AML-193 (cell line): Measurements from ENCODE around the gene C9orf85.
A peak's percentile ranks its signal among the peaks of the same experiment; 100 is the strongest.
"Not testable (repeated sequence)": the region's sequence is repeated elsewhere in the genome, so short reads cannot be mapped to it uniquely, and the experiment has no call there.

ENCODE experiments used
- DNase-seq, 2 experiments: peaks; one replicate each; lab custom pipeline; 2025; lab: John Stamatoyannopoulos, UW

Gene C9orf85, protein sequence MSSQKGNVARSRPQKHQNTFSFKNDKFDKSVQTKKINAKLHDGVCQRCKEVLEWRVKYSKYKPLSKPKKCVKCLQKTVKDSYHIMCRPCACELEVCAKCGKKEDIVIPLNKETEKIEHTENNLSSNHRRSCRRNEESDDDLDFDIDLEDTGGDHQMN

GRCh38 chr9:71911061-71911907, at the start of gene C9orf85, which contains the start of gene ABHD17B:
Gene C9orf85 (plus strand): TSS chr9:71911639. CDS start chr9:71911735, 96 bp downstream.
Gene ABHD17B (minus strand): TSS chr9:71911193. CDS start chr9:71875080, 36,113 bp downstream.
- peak; percentile 98 to 99 for DNase-seq

DNA sequence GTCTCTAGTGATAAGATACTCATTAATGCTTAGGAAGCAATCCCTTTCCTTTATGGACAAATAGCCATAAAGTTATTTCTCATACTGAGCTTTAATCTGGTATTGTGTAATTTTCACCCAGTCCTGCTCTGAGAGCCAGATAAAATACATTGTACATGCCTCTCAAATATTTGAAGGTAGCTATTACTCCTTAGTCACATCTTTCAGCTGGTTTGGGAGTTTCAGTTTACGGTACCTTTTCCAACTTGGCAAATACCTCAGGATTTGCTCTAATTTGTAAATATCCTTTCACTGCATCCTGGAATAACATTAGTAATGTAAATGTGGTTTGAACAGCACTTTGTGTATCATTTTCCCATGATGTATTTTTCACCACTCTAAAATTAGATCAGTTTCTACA, 47.8 kb upstream of the C9orf85 start:
- no peak for DNase-seq

- DNase-seq = no peak
Measured at GRCh38 chr9:71875345-71875744, 36.1 kb upstream of the C9orf85 start.

DNA sequence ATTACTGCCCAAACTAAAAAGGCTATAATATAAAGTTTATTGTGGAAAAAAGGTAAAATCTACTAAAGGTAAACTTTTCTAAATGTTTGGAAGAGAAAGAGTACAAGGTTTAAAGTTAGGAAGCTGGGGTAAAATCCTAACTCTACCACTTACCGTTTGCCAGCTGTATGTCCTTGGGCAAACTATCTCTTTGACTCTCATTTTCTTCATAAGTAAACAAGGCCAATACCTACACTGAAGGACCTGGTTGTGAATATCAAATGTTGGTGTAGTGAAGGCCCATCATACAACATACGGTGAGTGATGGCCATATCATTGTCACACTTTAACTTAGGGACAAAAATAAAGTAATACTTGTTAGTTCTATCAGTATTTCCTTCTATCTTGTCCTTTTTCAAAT, 35.3 kb upstream of the C9orf85 start:
- DNase-seq = no peak

DNA sequence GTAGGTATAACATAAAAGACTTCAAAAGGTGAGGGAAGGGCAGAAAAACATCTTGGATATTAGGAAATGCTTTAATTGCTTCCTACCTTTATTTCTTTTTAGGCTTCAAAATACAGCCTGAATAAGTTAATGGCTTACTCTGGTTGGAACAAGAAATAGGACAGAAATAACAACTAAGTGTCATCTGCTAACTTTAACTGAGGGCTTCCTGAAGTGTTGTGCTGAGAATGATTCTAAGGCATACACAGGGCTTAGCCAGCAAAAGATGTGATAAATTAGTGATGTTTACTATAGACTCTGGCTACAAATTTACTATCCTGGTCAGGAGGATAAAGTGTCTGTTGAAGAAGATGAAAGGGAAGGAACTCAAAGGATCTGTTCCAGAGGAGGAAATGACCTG, 34.6 kb upstream of the C9orf85 start:
- no peak for DNase-seq

DNA sequence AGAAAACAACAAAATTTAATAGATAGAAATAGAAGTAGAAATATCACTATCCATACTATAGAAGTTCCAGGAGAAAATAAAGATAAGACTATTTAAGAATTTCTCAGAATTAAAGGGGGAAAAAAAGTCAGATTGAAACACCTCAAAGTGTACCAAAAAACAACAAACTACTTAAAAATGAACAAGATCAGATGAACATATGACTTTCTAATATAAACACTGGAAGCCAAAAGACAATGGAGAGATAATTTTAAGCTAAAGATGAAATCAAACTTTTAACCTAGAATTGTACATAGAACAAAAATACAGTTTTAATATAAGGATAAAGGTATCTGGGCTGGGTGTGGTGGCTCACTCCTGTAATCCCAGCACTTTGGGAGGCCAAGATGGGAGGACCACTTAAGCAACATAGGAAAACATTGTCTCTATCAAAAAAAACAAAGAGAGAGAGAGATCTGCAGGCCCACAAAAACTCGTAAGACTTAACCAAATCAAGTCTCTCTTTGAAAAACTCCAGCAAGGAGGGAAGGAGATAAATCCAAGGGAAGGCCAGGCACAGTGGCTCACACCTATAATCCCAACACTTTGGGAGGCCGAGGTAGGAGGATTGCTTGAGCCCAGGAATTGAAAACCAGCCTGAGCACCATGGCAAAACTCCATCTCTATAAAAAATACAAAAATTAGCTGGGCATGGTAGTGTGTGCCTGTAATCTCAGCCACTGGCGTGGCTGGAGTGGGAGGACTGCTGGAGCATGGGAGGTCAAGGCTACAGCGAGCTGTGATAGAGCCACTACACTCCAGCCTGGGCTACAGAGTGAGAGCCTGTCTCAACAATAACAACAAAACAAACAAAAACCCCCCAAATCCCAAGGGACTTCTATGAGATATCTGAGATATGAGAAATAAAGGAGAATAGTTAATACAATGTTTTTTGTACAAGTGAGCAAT, 32.8 kb upstream of the C9orf85 start:
- DNase-seq = no peak

DNA sequence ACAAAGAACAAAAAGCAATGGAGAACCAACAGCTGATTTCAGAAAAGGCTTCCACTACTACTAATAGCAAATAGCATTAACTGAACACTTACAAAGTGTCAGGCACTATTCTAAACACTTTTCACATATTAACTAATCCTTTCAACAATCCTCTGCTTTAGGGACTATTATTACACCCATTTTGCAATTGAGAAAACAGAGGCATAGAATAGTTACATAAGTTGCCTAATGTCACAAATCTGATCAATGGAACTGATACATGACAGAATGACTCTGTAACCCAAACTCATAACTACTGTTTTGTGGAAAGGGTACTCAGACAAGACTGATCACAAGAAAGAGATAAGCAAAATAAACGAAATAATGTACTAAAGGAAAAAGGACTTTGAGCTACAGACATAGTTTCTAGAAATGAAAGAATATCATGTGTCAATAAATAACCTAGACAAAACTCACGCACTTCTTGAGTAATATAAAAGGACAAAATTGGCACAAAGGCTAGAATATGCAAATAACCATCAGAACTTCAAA, 31.7 kb upstream of the C9orf85 start:
- no peak for DNase-seq

- DNase-seq = no peak
Measured at GRCh38 chr9:71884005-71884404, 27.4 kb upstream of the C9orf85 start.

DNA sequence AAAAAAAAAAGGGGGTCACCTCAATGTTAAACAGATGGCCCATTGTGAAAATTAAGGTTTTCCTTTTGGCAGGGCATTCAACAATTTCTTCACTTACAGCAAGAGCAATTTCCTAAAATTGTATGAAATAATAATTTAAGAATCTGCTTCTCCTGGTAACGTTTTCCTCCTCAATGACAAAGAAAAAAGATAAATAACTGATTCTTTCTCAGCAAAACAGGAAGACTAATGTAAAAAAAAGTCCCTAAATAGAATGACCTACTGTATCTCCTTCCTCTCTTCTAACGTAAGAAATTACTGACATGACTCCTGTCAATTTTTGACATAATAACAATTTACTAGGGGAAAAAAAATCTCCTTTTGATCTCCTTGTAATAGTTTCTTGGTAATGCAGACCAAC, 26.0 kb upstream of the C9orf85 start:
- DNase-seq = peak; percentile 17

DNA sequence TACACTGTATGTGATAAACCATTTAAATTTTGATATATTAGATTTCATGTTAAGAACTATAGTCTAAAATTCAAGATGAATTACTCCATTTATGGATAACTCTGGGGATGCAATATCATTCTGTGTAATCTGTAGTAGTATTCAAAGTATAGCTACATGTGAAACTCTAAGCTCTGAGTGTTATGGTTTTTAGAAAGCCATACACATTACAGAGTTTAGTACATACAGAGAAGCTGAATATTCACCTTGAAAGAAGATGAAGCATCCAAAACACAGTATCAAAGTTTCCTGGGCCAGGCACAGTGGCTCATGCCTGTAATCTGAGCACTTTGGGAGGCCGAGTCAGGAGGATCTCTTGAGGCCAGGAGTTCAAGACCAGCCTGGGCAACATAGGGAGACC, 25.4 kb upstream of the C9orf85 start:
- DNase-seq = no peak

GRCh38 chr9:71886541-71886940, 24.9 kb upstream of the C9orf85 start:
- no peak for DNase-seq

DNA sequence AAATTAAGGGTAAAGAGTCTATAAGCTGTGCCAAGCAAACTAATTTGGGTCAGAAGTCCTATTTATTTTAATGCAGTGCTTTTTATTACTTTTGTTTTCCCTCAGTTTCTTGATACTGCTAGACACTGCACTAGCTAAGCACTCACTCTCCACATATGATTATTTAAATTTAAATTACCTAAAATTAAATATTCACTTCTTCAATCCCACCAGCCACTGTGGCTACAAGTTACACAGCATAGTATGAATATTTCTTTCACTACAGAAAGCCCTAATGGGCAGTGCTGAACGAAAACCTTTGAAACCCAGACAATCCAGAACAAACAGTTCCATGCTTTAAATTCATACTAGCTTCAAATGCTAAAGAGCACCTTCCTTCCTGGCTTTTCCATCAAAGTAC, 24.1 kb upstream of the C9orf85 start:
- DNase-seq = no peak

DNA sequence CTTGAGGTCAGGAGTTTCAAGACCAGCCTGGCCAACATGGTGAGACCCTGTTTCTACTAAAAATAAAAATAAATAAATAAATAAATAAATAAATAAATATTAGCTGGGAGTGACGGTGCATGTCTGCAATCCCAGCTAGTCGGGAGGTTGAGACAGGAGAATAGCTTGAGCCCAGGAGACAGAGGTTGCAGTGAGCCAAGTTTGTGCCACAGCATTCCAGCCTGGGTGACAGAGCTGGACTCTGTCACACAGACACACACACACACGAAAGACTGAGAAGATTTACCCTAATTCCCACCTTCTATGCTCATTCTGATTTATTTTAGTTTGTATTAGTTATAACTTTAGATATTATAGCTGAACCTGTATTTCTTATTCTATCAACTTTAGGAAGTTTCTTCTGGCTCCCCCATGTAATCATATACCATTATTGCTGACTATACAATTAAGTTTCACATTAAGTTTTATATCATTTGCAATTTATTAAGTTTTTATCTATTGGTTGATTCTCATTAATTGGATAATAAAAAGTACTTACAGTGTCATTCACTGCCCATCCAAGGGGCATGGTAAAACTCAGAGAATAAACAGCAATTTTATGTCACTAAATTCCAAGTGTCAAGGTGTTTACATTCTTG, 21.3 kb upstream of the C9orf85 start:
- no peak for DNase-seq

GRCh38 chr9:71891557-71892189, 19.8 kb upstream of the C9orf85 start:
- no peak for DNase-seq

GRCh38 chr9:71895117-71895516, 16.3 kb upstream of the C9orf85 start:
- peak; percentile 35 to 46 for DNase-seq

DNA sequence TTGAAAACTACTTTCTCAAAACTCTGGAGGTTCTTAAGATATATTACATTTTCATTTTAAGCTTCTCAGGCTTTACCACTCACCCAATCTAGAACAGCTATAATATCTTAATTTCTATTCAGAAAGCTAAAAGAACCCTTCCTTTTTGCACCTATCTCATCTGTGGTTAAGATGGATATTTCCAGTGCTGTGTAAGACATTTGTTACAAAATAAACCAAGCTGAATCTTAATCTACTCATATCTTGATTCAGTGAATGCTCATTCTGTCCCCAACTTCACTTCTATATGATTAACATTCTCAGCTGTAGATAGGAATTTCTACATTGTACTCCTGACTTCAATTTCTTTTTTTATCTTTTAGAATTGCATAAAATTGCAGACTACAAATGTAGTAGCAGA, 15.5 kb upstream of the C9orf85 start:
- no peak for DNase-seq

- peak; percentile 14 to 20 for DNase-seq
Measured at GRCh38 chr9:71896761-71897160, 14.7 kb upstream of the C9orf85 start.

DNA sequence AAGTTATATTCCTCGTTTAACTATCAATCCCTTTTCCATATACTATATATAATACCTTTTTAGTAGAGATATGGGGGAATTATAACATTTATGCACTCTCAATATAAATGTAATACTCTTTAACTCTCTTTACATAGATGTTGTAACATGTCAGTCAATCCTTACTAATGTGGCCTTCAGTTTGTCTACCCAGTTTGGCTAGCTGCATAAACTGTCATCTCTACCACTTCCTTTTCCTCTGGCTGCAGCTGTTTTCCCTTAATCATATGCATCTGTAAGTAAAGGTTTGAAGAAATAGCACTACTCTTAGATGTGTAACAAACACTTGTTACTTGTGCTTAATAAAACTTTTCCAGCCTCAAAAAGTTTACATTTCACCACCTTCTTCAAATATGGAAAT, 13.9 kb upstream of the C9orf85 start:
- peak; percentile 87 to 93 for DNase-seq

DNA sequence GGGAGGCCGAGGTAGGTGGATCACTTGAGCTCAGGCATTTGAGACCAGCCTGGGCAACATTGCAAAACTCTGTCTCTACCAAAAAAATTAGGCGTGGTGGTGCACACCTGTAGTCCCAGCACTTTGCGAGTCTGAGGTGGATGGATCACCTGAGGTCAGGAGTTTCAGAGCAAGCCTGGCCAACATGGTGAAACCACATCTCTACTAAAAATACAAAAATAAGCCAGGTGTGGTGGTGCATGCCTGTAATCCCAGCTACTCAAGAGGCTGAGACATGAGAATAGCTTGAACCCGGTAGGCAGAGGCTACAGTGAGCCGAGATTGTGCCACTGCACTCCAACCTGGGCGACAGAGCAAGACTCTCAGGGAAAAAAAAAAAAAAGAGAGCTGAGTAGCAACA, 12.7 kb upstream of the C9orf85 start:
- not testable (repeated sequence) for DNase-seq

- no peak for DNase-seq
Measured at GRCh38 chr9:71901695-71902597, 9.5 kb upstream of the C9orf85 start.
